AG10803 (cell line): ENCODE data around the gene TSNAX.

Experiments
- DNase-seq: peaks from one replicate; pipeline ENCODE4 v3.0.0; 2010; ENCODE audit warnings: low read depth
- H3K4me3 ChIP-seq: 2 replicates; pipeline ENCODE4 v1.5.1; 2011; ENCODE audit warnings: mild to moderate bottlenecking, low read length, control low read depth
- TF ChIP-seq, protein P1 (sequence below): conservative IDR thresholded peaks from 2 replicates; pipeline ENCODE4 v1.5.1; 2011; ENCODE audit warnings: mild to moderate bottlenecking, low read length, control low read depth, inconsistent platforms

The TSNAX gene

GRCh38 chr1:231528172-231529029 lies at the start of gene TSNAX:
TSS of gene TSNAX (plus strand) at chr1:231528669. CDS start at chr1:231528811, 142 bp downstream.
- H3K4me3 ChIP-seq: peak within 1 kb of the TSS; percentile 96
- TF ChIP-seq, protein P1, sequence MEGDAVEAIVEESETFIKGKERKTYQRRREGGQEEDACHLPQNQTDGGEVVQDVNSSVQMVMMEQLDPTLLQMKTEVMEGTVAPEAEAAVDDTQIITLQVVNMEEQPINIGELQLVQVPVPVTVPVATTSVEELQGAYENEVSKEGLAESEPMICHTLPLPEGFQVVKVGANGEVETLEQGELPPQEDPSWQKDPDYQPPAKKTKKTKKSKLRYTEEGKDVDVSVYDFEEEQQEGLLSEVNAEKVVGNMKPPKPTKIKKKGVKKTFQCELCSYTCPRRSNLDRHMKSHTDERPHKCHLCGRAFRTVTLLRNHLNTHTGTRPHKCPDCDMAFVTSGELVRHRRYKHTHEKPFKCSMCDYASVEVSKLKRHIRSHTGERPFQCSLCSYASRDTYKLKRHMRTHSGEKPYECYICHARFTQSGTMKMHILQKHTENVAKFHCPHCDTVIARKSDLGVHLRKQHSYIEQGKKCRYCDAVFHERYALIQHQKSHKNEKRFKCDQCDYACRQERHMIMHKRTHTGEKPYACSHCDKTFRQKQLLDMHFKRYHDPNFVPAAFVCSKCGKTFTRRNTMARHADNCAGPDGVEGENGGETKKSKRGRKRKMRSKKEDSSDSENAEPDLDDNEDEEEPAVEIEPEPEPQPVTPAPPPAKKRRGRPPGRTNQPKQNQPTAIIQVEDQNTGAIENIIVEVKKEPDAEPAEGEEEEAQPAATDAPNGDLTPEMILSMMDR: no peak
- peak; percentile 91 for DNase-seq

GRCh38 chr1:231478811-231479210 lies 49.7 kb upstream of the TSNAX start:
- no peak for DNase-seq
- TF ChIP-seq, protein P1: no peak
- no peak overlapping the region for H3K4me3 ChIP-seq

- TF ChIP-seq, protein P1: no peak
- no peak overlapping the region for H3K4me3 ChIP-seq
- DNase-seq: no peak
These were observed 48.5 kb upstream of the TSNAX start for GRCh38 chr1:231480008-231480407.

DNA sequence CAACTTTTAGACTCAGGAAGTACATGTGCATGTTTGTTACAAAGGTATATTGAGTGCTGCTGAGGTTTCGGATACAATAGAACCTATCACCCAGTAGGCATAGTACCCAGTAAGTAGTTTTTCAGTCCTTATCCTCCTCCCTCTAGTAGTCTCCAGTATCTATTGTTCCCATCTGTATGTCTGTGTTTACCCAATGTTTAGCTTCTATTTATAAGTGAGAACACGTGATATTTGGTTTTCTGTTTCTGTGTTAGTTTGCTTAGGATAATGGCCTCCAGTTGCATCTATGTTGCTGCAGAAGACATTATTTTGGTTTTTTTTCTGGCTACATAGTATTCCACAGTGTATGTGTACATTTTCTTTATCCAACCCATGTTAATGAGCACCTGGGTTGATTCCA lies 47.2 kb upstream of the TSNAX start:
- TF ChIP-seq, protein P1: no peak

GRCh38 chr1:231485029-231485784 lies 43.3 kb upstream of the TSNAX start:
- no peak overlapping the region for H3K4me3 ChIP-seq
- no peak for DNase-seq
- TF ChIP-seq, protein P1: no peak

More for the DNA sequence above, 47.2 kb upstream of the TSNAX start:
- no peak for DNase-seq
- no peak overlapping the region for H3K4me3 ChIP-seq

DNA sequence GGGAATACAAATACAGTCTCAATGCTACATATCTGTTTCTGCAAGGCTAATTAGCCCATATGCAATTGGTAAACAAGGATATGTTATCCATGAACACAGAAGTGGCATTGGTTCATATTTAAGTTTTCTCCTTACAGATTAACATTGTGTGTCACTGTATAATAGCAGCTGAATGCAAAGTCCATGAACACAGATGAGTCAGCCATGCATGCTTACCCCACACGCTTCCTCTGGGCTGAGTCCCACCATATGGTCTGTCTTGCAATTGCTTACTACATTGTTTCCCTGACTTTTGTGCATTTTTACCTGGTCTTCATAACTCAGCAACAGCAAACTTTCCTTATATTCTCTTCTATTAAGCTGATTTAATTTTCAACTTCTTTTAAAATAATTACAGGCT lies 41.5 kb upstream of the TSNAX start:
- H3K4me3 ChIP-seq: no peak overlapping the region
- TF ChIP-seq, protein P1: no peak
- peak; percentile 45 for DNase-seq

DNA sequence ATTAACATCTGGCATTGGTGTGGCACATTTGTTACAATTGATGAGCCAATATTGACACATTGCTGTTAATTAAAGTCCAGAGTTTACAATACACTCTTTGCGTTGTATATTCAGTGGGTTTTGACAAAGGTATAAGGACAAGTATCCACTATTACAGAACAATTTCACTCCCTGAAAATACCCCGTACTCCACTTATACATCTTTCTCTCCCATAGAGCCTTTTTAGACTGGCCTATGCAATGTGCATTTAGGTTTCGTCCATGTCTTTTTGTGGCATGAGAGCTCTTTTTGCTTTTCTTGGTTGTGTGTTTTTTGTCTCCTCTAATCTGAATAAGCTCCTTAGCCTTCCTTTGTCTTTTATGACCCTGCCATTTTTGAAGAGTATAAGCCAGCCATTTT lies 40.6 kb upstream of the TSNAX start:
- DNase-seq: no peak
- TF ChIP-seq, protein P1: no peak
- H3K4me3 ChIP-seq: no peak overlapping the region
